ENCODE data around the gene FOXN3.
"Not testable (repeated sequence)": the region's sequence is repeated elsewhere in the genome, so short reads cannot be mapped to it uniquely, and the experiment has no call there.

Gene FOXN3

GRCh38 chr14:89117012-89117411, 300.0 kb downstream of the FOXN3 start:
- no peak overlapping the region for H3K4me3 ChIP-seq (ENCODE audit: low read depth, low read length)
- H3K27me3 ChIP-seq (ENCODE audit: insufficient read depth, low read length), result no peaks in the 10 kb centered on the region
- no peaks in the 10 kb centered on the region for H3K4me1 ChIP-seq (ENCODE audit: control insufficient read depth in 1 of 2, insufficient read depth in 2 of 2, low read length in 2 of 2)
- no peak overlapping the region for H2BK5ac ChIP-seq (ENCODE audit: low read depth, low read length, poor library complexity)
- H4K91ac ChIP-seq (ENCODE audit: low read depth, low read length), result no peak overlapping the region
- no peak overlapping the region for H3K23ac ChIP-seq (ENCODE audit: low read length)
- H3K18ac ChIP-seq (ENCODE audit: low read length), result no peak overlapping the region
- no peak overlapping the region for H2BK12ac ChIP-seq (ENCODE audit: low read length)
- no peak overlapping the region for H3K4ac ChIP-seq (ENCODE audit: low read depth, low read length)
- WGBS (ENCODE audit: extremely low coverage, insufficient coverage, insufficient read length), result no CpG with 5 or more reads among the region's 5 CpGs
- H3K9me3 ChIP-seq (ENCODE audit: insufficient read depth, low read depth, low read length), result peaks cover 7% of the 10 kb centered on the region
- H4K8ac ChIP-seq (ENCODE audit: low read depth, low read length), result no peak overlapping the region
- no peaks in the 10 kb centered on the region for H3K36me3 ChIP-seq (ENCODE audit: control insufficient read depth in 1 of 2, insufficient read depth in 2 of 2, low read length in 2 of 2)
- H3K4me2 ChIP-seq (ENCODE audit: low read length), result no peak overlapping the region
- no peaks in the 10 kb centered on the region for H3K79me1 ChIP-seq (ENCODE audit: low read length)
- no peak overlapping the region for H3K14ac ChIP-seq (ENCODE audit: low read length)
- no peak overlapping the region for H3K27ac ChIP-seq (ENCODE audit: low read depth, low read length)
- no peak overlapping the region for H2AK5ac ChIP-seq (ENCODE audit: low read length)
- H3K9ac ChIP-seq (ENCODE audit: low read length), result no peak overlapping the region
- no peak for DNase-seq
- H2BK120ac ChIP-seq (ENCODE audit: insufficient read depth, low read length, poor library complexity), result no peak overlapping the region
- H4K12ac ChIP-seq (ENCODE audit: low read depth, low read length), result no peak overlapping the region
- no peaks in the 10 kb centered on the region for H3K79me2 ChIP-seq (ENCODE audit: control insufficient read depth, insufficient read depth, low read length, poor library complexity)
- H2AFZ ChIP-seq (ENCODE audit: insufficient read depth, low read length, poor library complexity), result no peak overlapping the region

- Histone ChIP-seq H2BK120ac (ENCODE audit: insufficient read depth, low read length, poor library complexity) (no peak overlapping the region), H3K4ac (ENCODE audit: low read depth, low read length) (no peak overlapping the region), H3K27me3 (ENCODE audit: insufficient read depth, low read length) (no peaks in the 10 kb centered on the region), H3K27ac (ENCODE audit: low read depth, low read length) (no peak overlapping the region), H4K12ac (ENCODE audit: low read depth, low read length) (no peak overlapping the region), H4K91ac (ENCODE audit: low read depth, low read length) (no peak overlapping the region), H3K23ac (ENCODE audit: low read length) (no peak overlapping the region), H3K18ac (ENCODE audit: low read length) (no peak overlapping the region), H3K36me3 (ENCODE audit: control insufficient read depth in 1 of 2, insufficient read depth in 2 of 2, low read length in 2 of 2) (no peaks in the 10 kb centered on the region), H3K4me1 (ENCODE audit: control insufficient read depth in 1 of 2, insufficient read depth in 2 of 2, low read length in 2 of 2) (no peaks in the 10 kb centered on the region), H2BK5ac (ENCODE audit: low read depth, low read length, poor library complexity) (no peak overlapping the region), H3K9me3 (ENCODE audit: insufficient read depth, low read depth, low read length) (no peaks in the 10 kb centered on the region), H3K9ac (ENCODE audit: low read length) (no peak overlapping the region), H2BK12ac (ENCODE audit: low read length) (no peak overlapping the region), H2AFZ (ENCODE audit: insufficient read depth, low read length, poor library complexity) (no peak overlapping the region), H2AK5ac (ENCODE audit: low read length) (no peak overlapping the region), H3K14ac (ENCODE audit: low read length) (no peak overlapping the region), H3K79me1 (ENCODE audit: low read length) (no peaks in the 10 kb centered on the region), H3K79me2 (ENCODE audit: control insufficient read depth, insufficient read depth, low read length, poor library complexity) (no peaks in the 10 kb centered on the region), H3K4me2 (ENCODE audit: low read length) (no peak overlapping the region), H4K8ac (ENCODE audit: low read depth, low read length) (no peak overlapping the region), H3K4me3 (ENCODE audit: low read depth, low read length) (no peak overlapping the region)
- no peak for DNase-seq
Observed at GRCh38 chr14:89114109-89114508, 302.9 kb downstream of the FOXN3 start.

- no peak overlapping the region for H3K14ac ChIP-seq (ENCODE audit: low read length)
- no peaks in the 10 kb centered on the region for H3K27me3 ChIP-seq (ENCODE audit: insufficient read depth, low read length)
- no peak overlapping the region for H3K27ac ChIP-seq (ENCODE audit: low read depth, low read length)
- H3K4ac ChIP-seq (ENCODE audit: low read depth, low read length), result no peak overlapping the region
- no peaks in the 10 kb centered on the region for H3K36me3 ChIP-seq (ENCODE audit: control insufficient read depth in 1 of 2, insufficient read depth in 2 of 2, low read length in 2 of 2)
- no peak for DNase-seq
- H4K91ac ChIP-seq (ENCODE audit: low read depth, low read length), result no peak overlapping the region
- H2BK12ac ChIP-seq (ENCODE audit: low read length), result no peak overlapping the region
- H3K18ac ChIP-seq (ENCODE audit: low read length), result no peak overlapping the region
- H3K9me3 ChIP-seq (ENCODE audit: insufficient read depth, low read depth, low read length), result no peaks in the 10 kb centered on the region
- no peaks in the 10 kb centered on the region for H3K79me1 ChIP-seq (ENCODE audit: low read length)
- H2BK120ac ChIP-seq (ENCODE audit: insufficient read depth, low read length, poor library complexity), result no peak overlapping the region
- no peak overlapping the region for H3K4me2 ChIP-seq (ENCODE audit: low read length)
- H4K8ac ChIP-seq (ENCODE audit: low read depth, low read length), result no peak overlapping the region
- no peak overlapping the region for H3K9ac ChIP-seq (ENCODE audit: low read length)
- H2BK5ac ChIP-seq (ENCODE audit: low read depth, low read length, poor library complexity), result no peak overlapping the region
- no peak overlapping the region for H2AFZ ChIP-seq (ENCODE audit: insufficient read depth, low read length, poor library complexity)
- no peaks in the 10 kb centered on the region for H3K4me1 ChIP-seq (ENCODE audit: control insufficient read depth in 1 of 2, insufficient read depth in 2 of 2, low read length in 2 of 2)
- H3K4me3 ChIP-seq (ENCODE audit: low read depth, low read length), result no peak overlapping the region
- no peaks in the 10 kb centered on the region for H3K79me2 ChIP-seq (ENCODE audit: control insufficient read depth, insufficient read depth, low read length, poor library complexity)
- no peak overlapping the region for H2AK5ac ChIP-seq (ENCODE audit: low read length)
- no peak overlapping the region for H3K23ac ChIP-seq (ENCODE audit: low read length)
- no peak overlapping the region for H4K12ac ChIP-seq (ENCODE audit: low read depth, low read length)
- WGBS (ENCODE audit: extremely low coverage, insufficient coverage, insufficient read length), result no CpG with 5 or more reads among the region's 18 CpGs
Observed at GRCh38 chr14:89112720-89113119, 304.3 kb downstream of the FOXN3 start.

- not testable (repeated sequence) for H3K18ac ChIP-seq (ENCODE audit: low read length); H3K9ac ChIP-seq (ENCODE audit: low read length); H3K14ac ChIP-seq (ENCODE audit: low read length); H3K79me2 ChIP-seq (ENCODE audit: control insufficient read depth, insufficient read depth, low read length, poor library complexity); H2BK12ac ChIP-seq (ENCODE audit: low read length); H3K27ac ChIP-seq (ENCODE audit: low read depth, low read length); H3K4me3 ChIP-seq (ENCODE audit: low read depth, low read length); H2AK5ac ChIP-seq (ENCODE audit: low read length); H3K27me3 ChIP-seq (ENCODE audit: insufficient read depth, low read length); H3K79me1 ChIP-seq (ENCODE audit: low read length); H2BK5ac ChIP-seq (ENCODE audit: low read depth, low read length, poor library complexity); H3K4me2 ChIP-seq (ENCODE audit: low read length); DNase-seq; H3K23ac ChIP-seq (ENCODE audit: low read length); H3K4me1 ChIP-seq (ENCODE audit: control insufficient read depth in 1 of 2, insufficient read depth in 2 of 2, low read length in 2 of 2); H3K4ac ChIP-seq (ENCODE audit: low read depth, low read length); H3K9me3 ChIP-seq (ENCODE audit: insufficient read depth, low read depth, low read length); H3K36me3 ChIP-seq (ENCODE audit: control insufficient read depth in 1 of 2, insufficient read depth in 2 of 2, low read length in 2 of 2); H2BK120ac ChIP-seq (ENCODE audit: insufficient read depth, low read length, poor library complexity); H2AFZ ChIP-seq (ENCODE audit: insufficient read depth, low read length, poor library complexity); H4K8ac ChIP-seq (ENCODE audit: low read depth, low read length); H4K91ac ChIP-seq (ENCODE audit: low read depth, low read length); H4K12ac ChIP-seq (ENCODE audit: low read depth, low read length)
- WGBS (ENCODE audit: extremely low coverage, insufficient coverage, insufficient read length), result no CpG with 5 or more reads among the region's 25 CpGs
Observed at GRCh38 chr14:89111766-89112543, 305.1 kb downstream of the FOXN3 start.
